Breast epithelium (tissue), 3 donors: ENCODE measurements around the gene PRDM16.

Experiments used
- CTCF ChIP-seq, 3 donors: fragments of 450-650 bp; IDR thresholded peaks; one replicate each; pipeline ENCODE4 v1.5.1; 2016 to 2017; ENCODE audit warnings: antibody characterized with exemption in 3 of 3, mild to moderate bottlenecking in 3 of 3, moderate library complexity in 3 of 3
- POLR2A ChIP-seq: fragments of 450-650 bp; IDR thresholded peaks from one replicate; pipeline ENCODE4 v1.6.1; 2016; ENCODE audit warnings: antibody characterized with exemption, mild to moderate bottlenecking, moderate library complexity
- POLR2AphosphoS5 ChIP-seq, 3 donors: sonication (generic); formaldehyde crosslinking; IDR thresholded peaks; one replicate each; pipeline ENCODE4 v1.6.1; 2017; ENCODE audit warnings: antibody characterized with exemption in 3 of 3

GRCh38 chr1:3169665-3170356 is 100.8 kb downstream of the PRDM16 start:
- TF ChIP-seq CTCF (IDR thresholded peaks at IDR 0.05), result no peak
- TF ChIP-seq POLR2AphosphoS5 (IDR thresholded peaks at IDR 0.05), result no peak
- no peak for TF ChIP-seq POLR2A
